HepG2 (cell line): ENCODE results near the gene RING1. TPM values are rescaled to one million over a fixed set of nuclear protein-coding genes. Genes with fewer than 3 reads are reported as not detected.

ENCODE experiments used
- DBP ChIP-seq: sonication (generic); formaldehyde crosslinking; IDR thresholded peaks from 2 replicates; pipeline ENCODE4 v1.4.0; 2020; ENCODE audit warnings: missing genetic modification reagents; ENCODE audit errors: not compliant biosample characterization
- E2F2 ChIP-seq: sonication (generic); formaldehyde crosslinking; IDR thresholded peaks from 2 replicates; pipeline ENCODE4 v1.4.0; 2020; ENCODE audit warnings: missing genetic modification reagents, borderline replicate concordance
- FOXM1 ChIP-seq: sonication (generic); formaldehyde crosslinking; IDR thresholded peaks from 2 replicates; pipeline ENCODE4 v1.5.0; 2020; ENCODE audit warnings: missing genetic modification reagents
- HCFC1 ChIP-seq: fragments of 150-350 bp; IDR thresholded peaks from 2 replicates; pipeline ENCODE4 v1.6.1; 2014; ENCODE audit warnings: low read depth, low read length
- HNRNPL ChIP-seq: fragments of 200-400 bp; formaldehyde crosslinking; IDR thresholded peaks from 2 replicates; pipeline ENCODE4 v1.6.1; 2017; ENCODE audit warnings: mild to moderate bottlenecking, low read depth, low read length
- KMT2B ChIP-seq: IDR thresholded peaks from 2 replicates; pipeline ENCODE4 v1.6.1; 2016; ENCODE audit warnings: missing genetic modification reagents, missing compliant biosample characterization
- MEIS1 ChIP-seq: sonication (generic); formaldehyde crosslinking; IDR thresholded peaks from 2 replicates; pipeline ENCODE4 v1.9.0; 2021; ENCODE audit warnings: mild to moderate bottlenecking, missing genetic modification reagents, moderate library complexity, borderline replicate concordance
- MTA3 ChIP-seq: sonication (generic); formaldehyde crosslinking; IDR thresholded peaks from 2 replicates; pipeline ENCODE4 v1.4.0; 2020; ENCODE audit warnings: missing genetic modification reagents
- MXD3 ChIP-seq: IDR thresholded peaks from 2 replicates; pipeline ENCODE4 v1.6.1; 2016; ENCODE audit warnings: mild to moderate bottlenecking, missing biosample characterization, missing genetic modification reagents
- NCOR1 ChIP-seq: fragments of 200-600 bp; sonication (generic); IDR thresholded peaks from 2 replicates; pipeline ENCODE4 v1.7.0; 2017; ENCODE audit warnings: antibody characterized with exemption, low read length, borderline replicate concordance
- NFRKB ChIP-seq: fragments of 450-650 bp; IDR thresholded peaks from 2 replicates; pipeline ENCODE4 v1.6.1; 2017
- POLR2AphosphoS5 ChIP-seq: IDR thresholded peaks from 2 replicates; pipeline ENCODE4 v1.6.1; 2012; ENCODE audit warnings: low read depth, low read length
- RNF2 ChIP-seq: fragments of 450-650 bp; conservative IDR thresholded peaks from 2 replicates; pipeline ENCODE4 v1.6.1; 2016; ENCODE audit warnings: low read depth
- SRSF1 ChIP-seq: fragments of 200-400 bp; formaldehyde crosslinking; optimal IDR thresholded peaks from 2 replicates; pipeline ENCODE3; 2017; ENCODE audit warnings: mild to moderate bottlenecking, low read depth, low read length, moderate library complexity
- TFE3 ChIP-seq: IDR thresholded peaks from 2 replicates; pipeline ENCODE4 v1.6.1; 2016
- UBTF ChIP-seq: sonication (generic); formaldehyde crosslinking; IDR thresholded peaks from 2 replicates; pipeline ENCODE4 v1.4.0; 2020; ENCODE audit warnings: mild to moderate bottlenecking, missing genetic modification reagents
- YY1 ChIP-seq: IDR thresholded peaks from 2 replicates; pipeline ENCODE4 v1.6.1; 2011; ENCODE audit warnings: low read length, low read depth, moderate library complexity, mild to moderate bottlenecking; ENCODE audit not compliant: insufficient read depth, insufficient replicate concordance
- ZBTB1 ChIP-seq: sonication (generic); formaldehyde crosslinking; IDR thresholded peaks from 2 replicates; pipeline ENCODE4 v1.4.0; 2020; ENCODE audit warnings: missing genetic modification reagents, borderline replicate concordance
- ZFP82 ChIP-seq: sonication (generic); formaldehyde crosslinking; IDR thresholded peaks from 2 replicates; pipeline ENCODE4 v1.5.1; 2020; ENCODE audit warnings: mild to moderate bottlenecking, missing genetic modification reagents, borderline replicate concordance
- ZNF136 ChIP-seq: sonication (generic); formaldehyde crosslinking; IDR thresholded peaks from 2 replicates; pipeline ENCODE4 v1.8.1; 2022; ENCODE audit warnings: low read depth, mild to moderate bottlenecking, moderate library complexity, missing genetic modification reagents
- ZNF660 ChIP-seq: sonication (generic); formaldehyde crosslinking; IDR thresholded peaks from 2 replicates; pipeline ENCODE4 v1.5.1; 2020; ENCODE audit warnings: mild to moderate bottlenecking, low read depth, missing genetic modification reagents, borderline replicate concordance
- polyA plus RNA-seq, 8 experiments: library from polyadenylated mRNA; depleted of rRNA in 3 of 8; stranded (reverse) in 7 of 8; unstranded in 1 of 8; fragments of >200 nt; fragmentation: Illumina TruSeq in 4 of 8; extraction: Trizol in 4 of 8; gene quantifications; 2 replicates each; pipeline versions ENCODE4 v1.2.1 to v1.2.3, GENCODE V29; 2011 to 2016; ENCODE audit warnings: low read depth in 4 of 8, missing spikeins in 1 of 8, mixed read lengths in 1 of 8; ENCODE audit not compliant: insufficient read depth in 1 of 8
- total RNA-seq, 5 experiments: library from RNA; depleted of rRNA; stranded (reverse); fragments of >200 nt; fragmentation: Illumina TruSeq; extraction: Trizol; gene quantifications; 2 replicates each; pipeline ENCODE4 v1.2.3, GENCODE V29; 2016; ENCODE audit warnings: low read depth in 1 of 5

Gene RING1
- total and polyA plus RNA-seq, 2 of the 13 experiments (the other 11 are each of a cell fraction or from before 2014, with no cell fraction given) = 23.9 to 33.6 TPM

- TF ChIP-seq DBP (CRISPR knock-in tag) (no peak), SRSF1 (no peak), HNRNPL (no peak), ZNF136 (CRISPR knock-in tag) (no peak), KMT2B (CRISPR knock-in tag) (no peak), POLR2AphosphoS5 (no peak), RNF2 (no peak), FOXM1 (no peak), NFRKB (no peak), ZFP82 (no peak), E2F2 (CRISPR knock-in tag) (no peak), MEIS1 (CRISPR knock-in tag) (peak; percentile 96), YY1 (no peak), UBTF (peak; percentile 58), MXD3 (CRISPR knock-in tag) (no peak), MTA3 (CRISPR knock-in tag) (no peak), ZBTB1 (CRISPR knock-in tag) (no peak), TFE3 (CRISPR knock-in tag) (peak; percentile 88), HCFC1 (no peak), NCOR1 (peak; percentile 92; the same call in 1 of the 2 replicates), ZNF660 (CRISPR knock-in tag) (no peak)
Measured at GRCh38 chr6:33198159-33198852, 10.0 kb upstream of the RING1 start (continued).
